OCI-LY1 (cell line): ENCODE measurements around the gene RAX2.

Experiments used
- CTCF ChIP-seq: fragments of 200-600 bp; sonication (generic), shearing (Covaris generic); IDR thresholded peaks from 2 replicates; pipeline ENCODE4 v1.5.1; 2017; ENCODE audit warnings: mild to moderate bottlenecking, antibody characterized with exemption, low read length, moderate library complexity, mixed read lengths
- EZH2 ChIP-seq: fragments of 200-600 bp; sonication (generic), shearing (Covaris generic); IDR thresholded peaks from 2 replicates; pipeline ENCODE4 v1.8.0; 2017; ENCODE audit warnings: borderline replicate concordance, mixed run types, mild to moderate bottlenecking, antibody characterized with exemption, low read length, moderate library complexity, mixed read lengths

DNA sequence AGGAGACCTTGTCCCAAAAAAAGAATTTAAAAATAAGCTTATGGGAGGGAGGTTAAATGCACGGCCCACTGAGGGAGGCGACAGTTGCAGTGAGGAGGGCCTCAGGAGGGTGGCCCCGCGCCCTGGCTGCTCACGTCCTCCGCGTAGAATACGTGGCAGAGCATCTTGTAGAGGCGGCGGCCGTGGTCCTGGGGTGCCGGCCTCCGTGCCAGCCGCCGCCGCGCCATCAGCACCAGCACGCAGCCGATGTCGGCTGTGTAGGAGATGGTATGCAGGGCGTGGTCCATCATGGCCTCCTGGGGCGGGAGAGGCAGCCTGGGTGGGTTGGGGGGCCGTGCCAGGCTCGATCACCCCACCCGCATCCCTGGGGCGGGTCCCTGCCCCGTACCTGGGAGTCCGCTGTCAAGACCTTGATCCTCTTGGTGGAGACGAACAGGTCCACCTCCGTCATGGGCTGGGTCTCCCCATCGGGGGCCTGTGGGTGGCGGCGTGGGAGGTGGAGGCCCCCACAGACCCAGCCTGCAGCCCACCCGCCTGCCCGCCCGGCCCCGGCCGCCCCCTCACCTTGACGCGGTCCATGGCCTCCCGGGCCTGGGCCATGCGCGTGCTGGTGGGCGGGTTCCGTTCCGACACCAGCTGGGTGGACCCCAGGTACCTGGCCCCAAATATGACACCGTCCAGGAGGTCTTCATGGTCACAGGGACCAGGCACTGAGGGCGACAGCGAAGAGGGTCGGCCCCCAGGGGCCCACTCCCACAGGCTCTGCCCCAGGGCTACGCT, 18.2 kb downstream of the RAX2 start:
- TF ChIP-seq CTCF (no peak), EZH2 (no peak)
